ENCODE measurements around the gene KIF19. TPM values are rescaled to one million over a fixed set of nuclear protein-coding genes. Genes with fewer than 3 reads are reported as not detected.

Gene KIF19
- total and polyA plus RNA-seq, 2 of the 4 experiments (the other 2 are of a cell fraction): not detected

- no peak overlapping the region for H3K4me2 ChIP-seq (ENCODE audit: low read depth, low read length)
- no peak overlapping the region for H2AK9ac ChIP-seq (replicated peaks; ENCODE audit: low read depth, low read length, poor library complexity)
- H4K5ac ChIP-seq (ENCODE audit: low read depth, low read length): no peak overlapping the region
- no peak overlapping the region for H4K91ac ChIP-seq (ENCODE audit: insufficient read depth, low read depth, low read length)
- H3K9me1 ChIP-seq (ENCODE audit: insufficient read depth, low read length): no peaks in the 10 kb centered on the region
- H3K36me3 ChIP-seq (ENCODE audit: control insufficient read depth, insufficient read depth, low read length): no peaks in the 10 kb centered on the region
- no peak overlapping the region for H2AFZ ChIP-seq (replicated peaks; ENCODE audit: low read length, poor library complexity)
- H3K4ac ChIP-seq (ENCODE audit: low read depth, low read length): no peak overlapping the region
- POLR2A ChIA-PET (ENCODE audit: unreplicated experiment): no interaction called here
- no peak overlapping the region for H3K56ac ChIP-seq (ENCODE audit: extremely low read depth, insufficient read depth, low read length)
- H3K27me3 ChIP-seq (ENCODE audit: control insufficient read depth, insufficient read depth, low read length): no peaks in the 10 kb centered on the region
- no peak overlapping the region for H3K23ac ChIP-seq (ENCODE audit: low read depth, low read length)
- no peak overlapping the region for H2BK5ac ChIP-seq (ENCODE audit: low read depth, low read length, poor library complexity, severe bottlenecking)
- dilution Hi-C loops (cut with HindIII; ENCODE audit: low sequenced_read_pairs, unreplicated experiment): no loop called here
- in situ Hi-C loops (cut with MboI; ENCODE audit: low sequenced_read_pairs): no loop called here
- WGBS, 2 experiments (ENCODE audit: extremely low coverage in 2 of 2, insufficient read length in 1 of 2): 52% methylated on average over 2 of the region's 7 CpGs; no CpG with 5 or more reads in 1 of the 2 experiments
- BruUV-seq (replicated peaks): no TSS peak
- no peaks in the 10 kb centered on the region for H3K4me1 ChIP-seq (ENCODE audit: control insufficient read depth, insufficient read depth, low read length)
- no peaks in the 10 kb centered on the region for H3K79me1 ChIP-seq (ENCODE audit: low read depth in 1 of 2, low read length in 2 of 2)
- H4K20me1 ChIP-seq (ENCODE audit: insufficient read depth, low read length): no peaks in the 10 kb centered on the region
- peaks cover 12% of the 10 kb centered on the region for H3K9me3 ChIP-seq (ENCODE audit: control insufficient read depth, insufficient read depth, low read length)
- no peak overlapping the region for H3K14ac ChIP-seq (replicated peaks; ENCODE audit: low read depth, low read length)
- H3K27ac ChIP-seq (ENCODE audit: insufficient read depth, low read length): no peak overlapping the region
- no peak overlapping the region for H3K18ac ChIP-seq (ENCODE audit: low read depth, low read length)
- no peak overlapping the region for H2AK5ac ChIP-seq (ENCODE audit: low read depth, low read length)
- no peak for DNase-seq
- TF ChIP-seq FOS (IDR thresholded peaks at IDR 0.05; ENCODE audit: low read depth, low read length) (no peak), RFX5 (IDR thresholded peaks at IDR 0.05; ENCODE audit: low read depth, low read length) (no peak), CEBPB (IDR thresholded peaks at IDR 0.05; ENCODE audit: low read depth, low read length) (no peak), RAD21 (IDR thresholded peaks at IDR 0.05; ENCODE audit: low read length) (no peak), CTCF (conservative IDR thresholded peaks at IDR 0.05; ENCODE audit: low read depth, low read length) (no peak), CHD1 (IDR thresholded peaks at IDR 0.05; ENCODE audit: low read depth, low read length) (no peak), MXI1 (IDR thresholded peaks at IDR 0.05; ENCODE audit: borderline replicate concordance, low read depth, low read length) (no peak), ELK1 (IDR thresholded peaks at IDR 0.05; ENCODE audit: borderline replicate concordance, low read depth, low read length) (no peak)
- CTCF ChIA-PET: no interaction called here
- no peak overlapping the region for H2BK20ac ChIP-seq (ENCODE audit: low read depth, low read length)
- no peak overlapping the region for H2BK15ac ChIP-seq (ENCODE audit: low read depth, low read length)
- H2BK120ac ChIP-seq (ENCODE audit: low read depth, low read length): no peak overlapping the region
- H3K9ac ChIP-seq (ENCODE audit: low read depth, low read length): no peak overlapping the region
- H4K8ac ChIP-seq (ENCODE audit: low read depth in 2 of 2, low read length in 2 of 2): no peak overlapping the region
- ATAC-seq (ENCODE audit: low read depth): no peak
- intact Hi-C loops (cut with micrococcal nuclease): no loop called here
- H3K4me3 ChIP-seq (ENCODE audit: insufficient read depth, low read depth, low read length): no peak overlapping the region
These were observed 76.0 kb downstream of the KIF19 start for GRCh38 chr17:74402048-74402447.
